K562 (cell line): ENCODE data around the gene TBL1XR1. TPM values are rescaled to one million over a fixed set of nuclear protein-coding genes. Genes with fewer than 3 reads are reported as not detected.
A peak's percentile ranks its signal among the peaks of the same experiment; 100 is the strongest.

Experiments used
- ARID3B ChIP-seq: fragments of 250-450 bp; sonication (Bioruptor Pico); IDR thresholded peaks from 2 replicates; pipeline ENCODE4 v1.4.0; 2020; ENCODE audit warnings: borderline replicate concordance
- CCAR2 ChIP-seq: fragments of 200-400 bp; formaldehyde crosslinking; IDR thresholded peaks from 2 replicates; pipeline ENCODE4 v1.6.1; 2017; ENCODE audit warnings: mild to moderate bottlenecking, low read depth, low read length
- FOXK1 ChIP-seq: sonication (generic); formaldehyde crosslinking; IDR thresholded peaks from 2 replicates; pipeline ENCODE4 v1.8.0; 2022; ENCODE audit warnings: missing genetic modification reagents, mild to moderate bottlenecking, borderline replicate concordance
- NCOA6 ChIP-seq: fragments of 450-650 bp; IDR thresholded peaks from 2 replicates; pipeline ENCODE4 v1.6.1; 2017; ENCODE audit warnings: mild to moderate bottlenecking
- PML ChIP-seq: IDR thresholded peaks from 2 replicates; pipeline ENCODE4 v1.6.1; 2012; ENCODE audit warnings: low read length, inconsistent platforms
- ZNF140 ChIP-seq: fragments of 250-450 bp; sonication (Bioruptor Pico); IDR thresholded peaks from 2 replicates; pipeline ENCODE4 v1.8.0; 2021; ENCODE audit warnings: moderate library complexity, mild to moderate bottlenecking, inconsistent platforms
- polyA plus RNA-seq, 8 experiments: library from polyadenylated mRNA; depleted of rRNA in 4 of 8; stranded (reverse) in 5 of 8; unstranded in 3 of 8; fragments of >200 nt; fragmentation: Nextera tagmentation in 2 of 8; fragmentation: Illumina TruSeq in 1 of 8; extraction: Ambion mirVana in 2 of 8; extraction: Trizol in 1 of 8; gene quantifications; 2 replicates each; pipeline versions ENCODE4 v1.2.1 to v1.2.3, GENCODE V29; 2011 to 2014; ENCODE audit warnings: inconsistent platforms in 1 of 8, missing spikeins in 1 of 8
- total RNA-seq, 7 experiments: library from RNA; depleted of rRNA in 6 of 7; stranded (reverse); fragments of >200 nt in 6 of 7; fragmentation: Illumina TruSeq in 2 of 7; extraction: Trizol in 2 of 7; gene quantifications; 2 replicates each; pipeline versions ENCODE4 v1.2.1 to v1.2.3, GENCODE V29; 2011 to 2021; ENCODE audit warnings: low replicate concordance in 1 of 7
- TF ChIP-seq, protein P1 (sequence below), 2 experiments: fragments of 450-650 bp in 1 of 2; sonication (generic) in 1 of 2; formaldehyde crosslinking in 1 of 2; IDR thresholded peaks; 2 replicates each; pipeline versions ENCODE4 v1.7.1 to v1.9.0; 2016 to 2022; ENCODE audit warnings: inconsistent platforms in 1 of 2, mild to moderate bottlenecking in 1 of 2, missing genetic modification reagents in 1 of 2
- TF ChIP-seq, protein P2 (sequence below): fragments of 200-800 bp; sonication (Bioruptor generic); IDR thresholded peaks from 2 replicates; pipeline ENCODE4 v1.6.1; 2016; ENCODE audit warnings: missing genetic modification characterization, missing compliant biosample characterization
- TF ChIP-seq, protein P3 (sequence below), 2 experiments: fragments of 450-650 bp in 1 of 2; sonication (generic) in 1 of 2; formaldehyde crosslinking; conservative IDR thresholded peaks; 2 replicates each; pipeline versions ENCODE4 v1.4.0 to v1.8.1; 2020 to 2022; ENCODE audit warnings: mild to moderate bottlenecking in 1 of 2, missing genetic modification reagents in 1 of 2

The TBL1XR1 gene
- total and polyA plus RNA-seq, 9 of the 15 experiments (the other 6 are each of a cell fraction or from before 2014, with no cell fraction given), result 19.6 to 171 (median 83.3) TPM

GRCh38 chr3:177197727-177198460 lies 612 bp upstream of the TBL1XR1 start (continued):
- TF ChIP-seq, protein P1, sequence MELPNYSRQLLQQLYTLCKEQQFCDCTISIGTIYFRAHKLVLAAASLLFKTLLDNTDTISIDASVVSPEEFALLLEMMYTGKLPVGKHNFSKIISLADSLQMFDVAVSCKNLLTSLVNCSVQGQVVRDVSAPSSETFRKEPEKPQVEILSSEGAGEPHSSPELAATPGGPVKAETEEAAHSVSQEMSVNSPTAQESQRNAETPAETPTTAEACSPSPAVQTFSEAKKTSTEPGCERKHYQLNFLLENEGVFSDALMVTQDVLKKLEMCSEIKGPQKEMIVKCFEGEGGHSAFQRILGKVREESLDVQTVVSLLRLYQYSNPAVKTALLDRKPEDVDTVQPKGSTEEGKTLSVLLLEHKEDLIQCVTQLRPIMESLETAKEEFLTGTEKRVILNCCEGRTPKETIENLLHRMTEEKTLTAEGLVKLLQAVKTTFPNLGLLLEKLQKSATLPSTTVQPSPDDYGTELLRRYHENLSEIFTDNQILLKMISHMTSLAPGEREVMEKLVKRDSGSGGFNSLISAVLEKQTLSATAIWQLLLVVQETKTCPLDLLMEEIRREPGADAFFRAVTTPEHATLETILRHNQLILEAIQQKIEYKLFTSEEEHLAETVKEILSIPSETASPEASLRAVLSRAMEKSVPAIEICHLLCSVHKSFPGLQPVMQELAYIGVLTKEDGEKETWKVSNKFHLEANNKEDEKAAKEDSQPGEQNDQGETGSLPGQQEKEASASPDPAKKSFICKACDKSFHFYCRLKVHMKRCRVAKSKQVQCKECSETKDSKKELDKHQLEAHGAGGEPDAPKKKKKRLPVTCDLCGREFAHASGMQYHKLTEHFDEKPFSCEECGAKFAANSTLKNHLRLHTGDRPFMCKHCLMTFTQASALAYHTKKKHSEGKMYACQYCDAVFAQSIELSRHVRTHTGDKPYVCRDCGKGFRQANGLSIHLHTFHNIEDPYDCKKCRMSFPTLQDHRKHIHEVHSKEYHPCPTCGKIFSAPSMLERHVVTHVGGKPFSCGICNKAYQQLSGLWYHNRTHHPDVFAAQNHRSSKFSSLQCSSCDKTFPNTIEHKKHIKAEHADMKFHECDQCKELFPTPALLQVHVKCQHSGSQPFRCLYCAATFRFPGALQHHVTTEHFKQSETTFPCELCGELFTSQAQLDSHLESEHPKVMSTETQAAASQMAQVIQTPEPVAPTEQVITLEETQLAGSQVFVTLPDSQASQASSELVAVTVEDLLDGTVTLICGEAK (IDR thresholded peaks at IDR 0.05), result no peak
- TF ChIP-seq, protein P1 (CRISPR knock-in tag; IDR thresholded peaks at IDR 0.05), result no peak
- TF ChIP-seq, protein P2, sequence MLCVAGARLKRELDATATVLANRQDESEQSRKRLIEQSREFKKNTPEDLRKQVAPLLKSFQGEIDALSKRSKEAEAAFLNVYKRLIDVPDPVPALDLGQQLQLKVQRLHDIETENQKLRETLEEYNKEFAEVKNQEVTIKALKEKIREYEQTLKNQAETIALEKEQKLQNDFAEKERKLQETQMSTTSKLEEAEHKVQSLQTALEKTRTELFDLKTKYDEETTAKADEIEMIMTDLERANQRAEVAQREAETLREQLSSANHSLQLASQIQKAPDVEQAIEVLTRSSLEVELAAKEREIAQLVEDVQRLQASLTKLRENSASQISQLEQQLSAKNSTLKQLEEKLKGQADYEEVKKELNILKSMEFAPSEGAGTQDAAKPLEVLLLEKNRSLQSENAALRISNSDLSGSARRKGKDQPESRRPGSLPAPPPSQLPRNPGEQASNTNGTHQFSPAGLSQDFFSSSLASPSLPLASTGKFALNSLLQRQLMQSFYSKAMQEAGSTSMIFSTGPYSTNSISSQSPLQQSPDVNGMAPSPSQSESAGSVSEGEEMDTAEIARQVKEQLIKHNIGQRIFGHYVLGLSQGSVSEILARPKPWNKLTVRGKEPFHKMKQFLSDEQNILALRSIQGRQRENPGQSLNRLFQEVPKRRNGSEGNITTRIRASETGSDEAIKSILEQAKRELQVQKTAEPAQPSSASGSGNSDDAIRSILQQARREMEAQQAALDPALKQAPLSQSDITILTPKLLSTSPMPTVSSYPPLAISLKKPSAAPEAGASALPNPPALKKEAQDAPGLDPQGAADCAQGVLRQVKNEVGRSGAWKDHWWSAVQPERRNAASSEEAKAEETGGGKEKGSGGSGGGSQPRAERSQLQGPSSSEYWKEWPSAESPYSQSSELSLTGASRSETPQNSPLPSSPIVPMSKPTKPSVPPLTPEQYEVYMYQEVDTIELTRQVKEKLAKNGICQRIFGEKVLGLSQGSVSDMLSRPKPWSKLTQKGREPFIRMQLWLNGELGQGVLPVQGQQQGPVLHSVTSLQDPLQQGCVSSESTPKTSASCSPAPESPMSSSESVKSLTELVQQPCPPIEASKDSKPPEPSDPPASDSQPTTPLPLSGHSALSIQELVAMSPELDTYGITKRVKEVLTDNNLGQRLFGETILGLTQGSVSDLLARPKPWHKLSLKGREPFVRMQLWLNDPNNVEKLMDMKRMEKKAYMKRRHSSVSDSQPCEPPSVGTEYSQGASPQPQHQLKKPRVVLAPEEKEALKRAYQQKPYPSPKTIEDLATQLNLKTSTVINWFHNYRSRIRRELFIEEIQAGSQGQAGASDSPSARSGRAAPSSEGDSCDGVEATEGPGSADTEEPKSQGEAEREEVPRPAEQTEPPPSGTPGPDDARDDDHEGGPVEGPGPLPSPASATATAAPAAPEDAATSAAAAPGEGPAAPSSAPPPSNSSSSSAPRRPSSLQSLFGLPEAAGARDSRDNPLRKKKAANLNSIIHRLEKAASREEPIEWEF (CRISPR knock-in tag), result peak; percentile 15; the same call in 1 of the 2 replicates
- TF ChIP-seq ZNF140 (no peak), FOXK1 (CRISPR knock-in tag) (no peak), CCAR2 (no peak), ARID3B (CRISPR knock-in tag) (no peak), PML (no peak), NCOA6 (no peak)
- TF ChIP-seq, protein P3, sequence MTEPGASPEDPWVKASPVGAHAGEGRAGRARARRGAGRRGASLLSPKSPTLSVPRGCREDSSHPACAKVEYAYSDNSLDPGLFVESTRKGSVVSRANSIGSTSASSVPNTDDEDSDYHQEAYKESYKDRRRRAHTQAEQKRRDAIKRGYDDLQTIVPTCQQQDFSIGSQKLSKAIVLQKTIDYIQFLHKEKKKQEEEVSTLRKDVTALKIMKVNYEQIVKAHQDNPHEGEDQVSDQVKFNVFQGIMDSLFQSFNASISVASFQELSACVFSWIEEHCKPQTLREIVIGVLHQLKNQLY (CRISPR knock-in tag; conservative IDR thresholded peaks at IDR 0.05), result no peak
